Fibroblast of villous mesenchyme (primary cell): ENCODE measurements around the gene ARHGEF40. TPM values are rescaled to one million over a fixed set of nuclear protein-coding genes. Genes with fewer than 3 reads are reported as not detected.
A peak's percentile ranks its signal among the peaks of the same experiment; 100 is the strongest.

Experiments
- DNase-seq: peaks from one replicate; pipeline ENCODE4 v3.0.0-alpha.2; 2010; ENCODE audit warnings: low read depth
- H3K4me3 ChIP-seq: 2 replicates; pipeline ENCODE4 v1.5.1; 2011; ENCODE audit warnings: low read depth, mild to moderate bottlenecking, low read length
- CTCF ChIP-seq: IDR thresholded peaks from 2 replicates; pipeline ENCODE4 v1.5.1; 2012; ENCODE audit warnings: low read depth, mild to moderate bottlenecking, low read length; ENCODE audit not compliant: insufficient read depth
- total RNA-seq: library from RNA; depleted of rRNA; stranded (reverse); fragments of >200 nt; gene quantifications from 2 replicates; pipeline ENCODE4 v1.2.3, GENCODE V29; 2012

Gene ARHGEF40
- total RNA-seq, 1 donor: 45.3 TPM

GRCh38 chr14:21099596-21099985, 29.5 kb downstream of the ARHGEF40 start:
- no peak for TF ChIP-seq CTCF
- DNase-seq: no peak
- H3K4me3 ChIP-seq: no peak overlapping the region

GRCh38 chr14:21100931-21101330, 30.8 kb downstream of the ARHGEF40 start, which contains the start of gene TMEM253:
TMEM253 (plus strand) TSS chr14:21101066; CDS start chr14:21101344, 278 bp downstream.
- no peak for TF ChIP-seq CTCF
- DNase-seq: no peak
- no peak within 1 kb of the TSS for H3K4me3 ChIP-seq

- DNase-seq: no peak
- no peak overlapping the region for H3K4me3 ChIP-seq
- no peak for TF ChIP-seq CTCF
Observed at GRCh38 chr14:21101802-21102413, 31.8 kb downstream of the ARHGEF40 start.

- DNase-seq: no peak
- H3K4me3 ChIP-seq: peak overlapping the region; percentile 74
- TF ChIP-seq CTCF: no peak
Observed at GRCh38 chr14:21102521-21103410, 32.7 kb downstream of the ARHGEF40 start.

- DNase-seq: no peak
- no peak for TF ChIP-seq CTCF
- H3K4me3 ChIP-seq: peak overlapping the region; percentile 74
Observed at GRCh38 chr14:21103411-21103709, 33.3 kb downstream of the ARHGEF40 start.

GRCh38 chr14:21103710-21104447, 33.8 kb downstream of the ARHGEF40 start:
- peak; percentile 97 for DNase-seq
- TF ChIP-seq CTCF: peak; percentile 71
- H3K4me3 ChIP-seq: peak overlapping the region; percentile 74
